GM18505 (cell line): ENCODE results near the gene TADA1.

ENCODE experiments used
- ATAC-seq: cut with Tn5 transposase; IDR thresholded peaks from one replicate; pipeline ENCODE4 v1.9.1; 2021; ENCODE audit not compliant: unreplicated experiment
- POLR2A ChIP-seq: IDR thresholded peaks from 4 replicates; pipeline ENCODE4 v1.6.1; 2011; ENCODE audit warnings: borderline replicate concordance; ENCODE audit not compliant: insufficient read depth, insufficient read length; ENCODE audit errors: extremely low read depth

TADA1 gene

GRCh38 chr1:166813508-166814223 is 62.4 kb downstream of the TADA1 start:
- no peak for ATAC-seq
- no peak for TF ChIP-seq POLR2A

DNA sequence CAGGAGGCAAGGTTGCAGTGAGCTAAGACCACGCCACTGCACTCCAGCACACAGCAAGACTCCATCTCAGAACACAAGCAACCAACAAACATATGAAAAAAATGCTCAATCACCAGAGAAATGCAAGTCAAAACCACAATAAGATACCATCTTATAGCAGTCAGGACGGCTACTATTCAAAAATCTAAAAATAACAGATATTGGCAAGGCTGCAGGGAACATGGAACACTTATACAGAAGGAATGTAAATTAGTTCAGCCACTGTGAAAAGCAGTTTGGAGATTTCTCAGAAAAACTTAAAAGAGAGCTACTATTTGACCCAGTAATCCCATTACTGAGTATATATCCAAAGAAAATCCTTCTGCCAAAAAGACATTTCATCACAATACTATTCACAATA is 64.4 kb downstream of the TADA1 start:
- ATAC-seq: no peak
- TF ChIP-seq POLR2A: no peak

GRCh38 chr1:166808952-166809351 is 67.1 kb downstream of the TADA1 start:
- TF ChIP-seq POLR2A: no peak
- no peak for ATAC-seq
